DMS 273 (cell line): ENCODE measurements around the gene KCNQ1OT1.
A peak's percentile ranks its signal among the peaks of the same experiment; 100 is the strongest.

Experiments used
- DNase-seq: peaks from one replicate; lab custom pipeline; 2025; ENCODE audit not compliant: unreplicated experiment; lab: John Stamatoyannopoulos, UW

KCNQ1OT1 gene

DNA sequence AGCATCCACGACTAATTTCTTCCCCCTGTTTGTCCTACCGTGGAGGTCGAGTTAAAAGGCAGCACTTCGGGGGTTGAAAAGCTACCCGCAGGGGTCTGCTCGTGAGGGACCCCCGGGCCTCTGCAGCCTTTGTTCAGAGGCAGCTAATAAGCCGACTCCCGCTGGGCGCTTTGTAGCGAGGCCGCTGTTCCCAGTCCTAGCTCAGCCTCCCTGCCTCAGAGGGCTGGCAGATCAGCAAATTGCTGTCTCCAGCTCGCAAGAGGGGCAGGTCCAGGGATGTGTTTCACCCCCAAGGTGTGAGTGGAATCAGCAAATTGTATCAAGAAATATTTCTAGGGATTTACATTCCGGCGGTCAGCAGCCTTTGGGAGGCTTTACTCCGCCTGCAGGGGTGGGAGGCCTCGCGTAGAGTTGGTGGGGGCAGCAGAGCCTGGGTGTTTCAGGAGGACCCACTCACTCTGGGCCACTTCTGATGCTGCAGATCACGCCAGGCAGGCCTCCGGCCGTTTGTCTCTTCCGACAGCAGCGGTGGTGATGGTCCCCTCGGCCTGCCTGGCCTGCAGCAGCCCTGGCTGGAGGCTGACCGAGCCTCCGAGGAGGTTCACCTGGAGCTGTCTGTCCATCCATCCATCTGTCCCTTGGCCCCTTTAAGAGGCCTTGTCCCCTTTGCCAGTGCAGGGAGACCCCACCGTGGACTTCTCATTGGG, 21.6 kb upstream of the KCNQ1OT1 start:
- DNase-seq = no peak

DNA sequence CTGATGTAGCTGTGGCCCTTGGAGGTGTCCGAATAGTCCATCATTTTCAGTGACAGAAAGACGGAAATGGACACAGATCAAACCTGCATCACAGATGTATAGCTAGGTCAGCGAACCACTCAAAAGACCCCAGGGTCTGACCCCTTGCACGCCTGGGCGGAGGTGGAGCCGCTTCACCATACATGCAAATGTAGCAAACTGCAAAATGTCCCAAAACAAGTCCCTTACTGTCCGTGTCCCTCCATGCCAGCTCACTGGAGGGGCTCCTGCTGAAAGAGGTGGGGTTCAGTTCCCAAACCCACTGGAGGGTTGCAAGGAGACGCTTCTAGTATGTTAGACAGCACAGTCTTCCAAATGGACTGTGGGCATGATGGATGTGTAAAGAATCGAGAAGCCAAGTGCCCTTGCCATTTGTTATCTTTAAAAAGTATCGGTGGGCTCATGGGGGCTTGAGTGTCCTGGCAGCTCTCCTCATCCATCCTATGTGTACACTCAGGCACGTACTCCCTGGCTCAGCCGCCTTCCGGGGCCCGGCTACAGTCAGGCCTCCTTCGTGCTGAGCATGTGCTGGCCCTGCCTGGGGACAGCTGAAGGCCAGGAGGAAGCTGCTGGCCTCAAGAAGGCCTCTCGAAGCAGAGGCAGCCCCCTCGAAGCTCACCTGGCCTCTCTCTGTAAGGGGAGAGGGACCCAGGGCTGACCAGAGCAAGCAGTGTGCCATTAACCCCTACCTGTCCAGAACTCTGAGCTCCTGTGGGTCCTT, 20.2 kb upstream of the KCNQ1OT1 start:
- DNase-seq = no peak

GRCh38 chr11:2718817-2719438, 19.1 kb upstream of the KCNQ1OT1 start:
- DNase-seq = no peak

GRCh38 chr11:2717561-2718325, 17.9 kb upstream of the KCNQ1OT1 start:
- DNase-seq = peak; percentile 52

DNA sequence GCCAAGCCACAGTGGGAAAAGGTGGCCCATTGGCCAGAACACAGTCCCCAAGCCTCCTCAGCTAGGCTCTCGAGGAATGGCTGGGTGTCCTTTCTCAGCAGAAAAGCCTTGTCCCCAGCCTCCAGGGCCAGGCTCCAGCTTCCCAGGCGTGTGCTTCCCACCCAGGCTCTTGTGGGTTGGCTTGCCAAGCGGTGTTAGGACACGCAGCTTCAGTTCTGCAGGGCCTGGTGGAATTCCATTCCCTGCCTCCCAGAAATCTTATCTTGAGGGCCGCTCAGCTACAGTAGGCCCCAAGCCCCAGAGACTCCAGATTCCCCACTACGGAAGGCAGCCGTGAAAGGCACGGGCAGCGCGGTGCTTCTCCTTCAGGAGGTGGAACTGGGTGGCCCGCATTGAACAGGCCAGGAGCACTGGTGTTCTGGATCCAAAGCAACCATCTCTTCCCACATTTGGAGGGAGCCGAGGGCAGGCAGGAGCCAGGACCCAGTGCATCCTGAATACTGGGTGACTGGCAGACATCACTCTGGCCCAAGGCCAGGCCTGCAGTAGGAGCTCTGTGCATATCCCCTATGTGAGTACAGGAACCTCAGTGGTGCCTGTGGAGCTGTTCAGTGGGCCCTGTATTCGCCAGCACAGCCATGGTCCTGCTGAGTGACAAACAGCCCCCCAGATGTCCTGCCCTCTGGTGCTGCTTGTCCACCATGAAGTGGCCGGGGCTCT, 16.7 kb upstream of the KCNQ1OT1 start:
- no peak for DNase-seq

DNA sequence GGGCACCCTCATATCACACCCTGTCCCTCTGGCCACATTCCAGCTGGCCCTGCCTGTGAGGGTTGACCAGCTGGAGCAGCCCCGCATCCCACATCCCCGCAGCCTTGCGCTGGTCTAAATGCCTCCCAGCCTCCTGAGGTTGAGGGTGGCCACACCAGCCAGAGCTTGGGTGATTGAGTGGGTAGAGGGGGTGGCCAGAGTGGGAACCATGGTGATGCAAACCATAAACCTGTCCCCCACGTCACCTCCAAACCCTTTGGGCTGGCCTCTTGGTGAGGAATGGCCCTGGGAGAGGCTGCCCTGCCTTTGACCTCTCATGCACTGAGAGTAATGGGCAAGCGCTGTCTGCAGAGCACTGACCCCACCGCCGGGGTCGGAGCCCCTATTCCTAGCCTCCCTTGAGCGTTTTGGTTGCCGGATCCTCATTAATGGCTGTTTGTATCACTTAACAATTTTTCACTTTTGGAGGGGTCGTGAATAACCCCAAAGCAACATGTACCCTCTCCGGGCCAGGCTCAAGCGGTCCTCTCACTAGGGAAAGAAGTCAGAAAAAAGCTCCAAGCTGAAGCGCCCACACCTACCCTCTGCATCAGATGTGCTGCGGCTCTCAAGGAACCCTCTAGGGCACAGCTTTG, 16.0 kb upstream of the KCNQ1OT1 start:
- no peak for DNase-seq

DNA sequence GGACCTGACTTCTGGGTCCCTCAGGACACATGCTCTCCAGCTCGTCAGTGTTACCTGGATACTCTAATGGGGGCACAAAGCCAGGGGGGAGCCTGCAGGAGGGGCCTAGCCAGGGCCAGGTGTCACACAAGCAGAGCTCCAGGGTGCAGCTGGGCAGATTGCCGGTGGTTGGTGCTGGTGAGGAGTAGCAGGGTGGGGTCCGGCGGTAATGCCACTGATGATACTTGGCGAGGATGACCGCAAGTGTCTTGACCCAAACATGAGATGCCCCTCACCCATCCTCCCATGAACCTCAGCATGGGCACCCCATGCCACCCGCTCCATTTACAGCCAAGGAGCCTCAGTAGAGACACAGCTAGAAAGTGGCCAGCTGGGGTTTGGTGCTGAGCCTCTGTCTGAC, 15.1 kb upstream of the KCNQ1OT1 start:
- no peak for DNase-seq

DNA sequence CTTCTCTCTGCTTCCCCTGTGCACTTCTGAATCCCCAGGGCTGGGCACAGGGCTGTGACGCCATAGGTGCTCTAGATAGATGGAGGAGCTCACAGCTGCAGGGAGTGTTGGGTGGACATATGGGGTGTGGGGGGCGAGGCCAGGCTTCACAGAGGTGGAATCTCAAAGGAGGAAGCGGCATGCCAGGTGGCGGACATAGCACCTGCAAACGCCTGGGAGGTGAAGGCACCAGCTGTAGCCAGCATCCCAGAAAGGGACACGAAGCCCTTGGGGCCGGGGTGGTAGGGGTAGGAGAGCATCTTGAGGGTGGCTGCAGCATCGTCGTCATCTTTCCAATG, 14.6 kb upstream of the KCNQ1OT1 start:
- DNase-seq = no peak

GRCh38 chr11:2713661-2714462, 14.1 kb upstream of the KCNQ1OT1 start:
- DNase-seq = no peak

DNA sequence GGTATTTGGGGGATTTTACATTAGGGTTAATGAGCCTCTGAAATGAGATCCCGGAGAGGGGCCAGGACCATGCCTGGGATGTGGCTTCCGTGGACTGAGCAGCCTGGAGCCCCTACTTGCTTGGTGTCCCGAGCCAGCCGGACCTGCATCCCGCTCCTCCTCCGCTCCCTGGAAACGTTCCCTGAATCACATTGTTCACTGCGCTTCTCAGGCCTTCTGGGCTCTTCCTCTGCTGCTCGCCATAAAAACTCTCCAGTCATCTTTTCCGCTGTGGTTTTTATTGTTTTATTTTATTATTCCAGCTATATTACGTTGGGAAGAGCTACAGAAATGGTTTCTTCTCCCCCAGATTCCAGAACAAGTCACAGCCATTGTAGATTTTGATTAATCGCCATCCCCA, 13.3 kb upstream of the KCNQ1OT1 start:
- no peak for DNase-seq

DNA sequence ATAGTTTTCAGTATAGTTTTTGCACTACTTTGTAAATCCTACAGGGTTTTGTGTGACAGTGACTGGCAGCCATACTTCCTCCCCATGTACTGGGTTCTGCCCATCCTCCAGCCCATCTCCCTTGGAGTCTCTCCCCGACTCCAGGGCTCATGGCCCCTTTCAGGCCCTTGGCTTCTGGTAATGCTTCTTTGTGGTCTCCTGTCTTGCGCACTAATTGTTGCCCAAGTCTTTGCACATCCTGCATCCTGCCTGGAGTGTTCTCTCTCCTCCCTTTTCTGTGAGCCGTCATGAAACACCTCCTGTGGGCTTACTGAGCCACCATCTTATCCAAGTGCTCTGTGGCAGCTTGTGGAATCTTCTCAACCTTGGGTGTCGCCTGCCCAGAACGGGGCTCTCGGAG, 11.4 kb upstream of the KCNQ1OT1 start:
- DNase-seq = no peak

- no peak for DNase-seq
Measured at GRCh38 chr11:2709429-2709828, 9.6 kb upstream of the KCNQ1OT1 start.

GRCh38 chr11:2708757-2709281, 9.0 kb upstream of the KCNQ1OT1 start:
- no peak for DNase-seq

DNA sequence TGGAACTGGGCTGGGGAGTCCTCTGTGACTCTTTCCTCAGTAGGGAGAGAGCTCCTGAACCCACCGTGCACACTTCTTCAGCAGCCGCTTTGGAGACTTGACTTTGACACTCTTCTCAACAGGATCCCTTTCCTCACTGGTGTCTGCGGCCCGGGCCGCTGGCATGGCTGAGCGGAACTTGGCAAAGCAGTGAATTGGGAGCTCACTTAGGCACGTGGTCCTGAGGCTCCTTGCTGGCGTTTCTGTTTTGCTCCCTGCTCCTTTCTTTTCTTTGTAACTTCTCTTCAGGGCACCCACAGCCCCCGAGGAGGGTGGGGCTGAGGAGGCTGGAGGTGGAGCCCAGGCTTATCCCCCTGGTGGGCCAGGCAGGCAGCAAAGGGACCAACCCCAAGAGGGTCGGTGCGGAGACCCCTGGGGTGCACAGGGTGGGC, 8.4 kb upstream of the KCNQ1OT1 start:
- DNase-seq = peak; percentile 13

- DNase-seq = no peak
Measured at GRCh38 chr11:2707736-2708135, 7.9 kb upstream of the KCNQ1OT1 start.

DNA sequence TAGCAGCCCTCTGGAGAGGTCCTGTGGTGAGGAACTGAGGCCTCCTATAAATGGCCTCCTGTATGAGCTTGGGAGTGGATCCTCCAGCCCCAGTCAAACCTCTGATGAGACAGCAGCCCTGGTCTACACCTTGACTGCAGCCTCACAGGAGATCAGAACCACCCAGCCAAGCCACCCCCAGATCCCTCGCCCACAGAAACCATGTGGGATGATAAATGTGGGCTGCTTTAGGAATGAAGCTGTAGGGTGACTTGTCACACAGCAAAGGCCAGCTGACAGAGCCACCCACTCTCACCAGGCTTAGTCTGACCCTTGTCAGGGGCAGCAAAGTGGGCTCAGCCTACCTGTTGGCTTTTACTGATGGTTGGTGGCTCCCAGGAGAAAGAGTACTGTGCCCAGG, 6.5 kb upstream of the KCNQ1OT1 start:
- no peak for DNase-seq

DNA sequence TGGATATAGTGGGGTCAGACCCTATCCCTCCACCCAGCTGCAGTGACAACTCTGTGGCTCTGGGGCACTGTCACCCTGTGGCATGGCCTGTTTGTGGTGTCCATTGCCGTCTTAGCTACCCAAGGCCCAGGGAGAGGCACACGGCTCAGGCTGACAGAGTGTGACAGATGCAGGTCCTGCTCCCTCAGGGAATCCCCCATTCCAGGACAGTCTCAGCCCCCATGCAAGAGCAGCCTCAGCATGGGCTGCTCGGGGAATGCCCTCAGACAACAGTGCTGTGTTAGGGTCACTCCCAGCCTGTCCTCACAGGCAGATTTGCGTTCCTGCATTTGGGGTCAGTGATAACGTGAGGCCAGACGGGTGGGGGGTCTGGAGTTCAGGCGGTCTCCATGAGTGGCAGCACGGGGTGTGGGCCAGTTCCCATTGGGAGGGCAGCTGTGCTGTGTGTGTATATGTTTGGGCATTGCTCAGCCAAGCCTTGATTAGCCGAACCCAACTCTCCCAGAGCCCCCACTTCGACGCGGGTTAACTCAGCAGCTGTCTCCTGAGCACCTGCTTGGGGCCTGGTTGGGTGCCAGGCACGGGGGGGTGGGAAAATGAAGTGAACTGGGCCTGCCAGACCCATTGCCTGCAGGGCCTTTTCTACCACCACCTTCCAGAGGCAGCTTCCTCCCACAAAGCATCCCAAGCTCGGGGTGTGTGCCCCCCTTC, 5.3 kb upstream of the KCNQ1OT1 start:
- peak; percentile 32 for DNase-seq

- no peak for DNase-seq
Measured at GRCh38 chr11:2704356-2704755, 4.6 kb upstream of the KCNQ1OT1 start.
